HG03460 (cell line): ENCODE results near the gene CXCL11.
"Not testable (repeated sequence)": the region's sequence is repeated elsewhere in the genome, so short reads cannot be mapped to it uniquely, and the experiment has no call there.

ENCODE experiments used
- ATAC-seq: cut with Tn5 transposase; IDR thresholded peaks from one replicate; pipeline ENCODE4 v1.9.1; 2021; ENCODE audit not compliant: unreplicated experiment

Gene CXCL11

GRCh38 chr4:76002176-76002575, 33.7 kb downstream of the CXCL11 start:
- ATAC-seq, result no peak

GRCh38 chr4:76001700-76002099, 34.2 kb downstream of the CXCL11 start:
- no peak for ATAC-seq

- ATAC-seq, result no peak
Observed at GRCh38 chr4:76000279-76000678, 35.6 kb downstream of the CXCL11 start.

GRCh38 chr4:75998525-75999147, 37.2 kb downstream of the CXCL11 start:
- not testable (repeated sequence) for ATAC-seq

GRCh38 chr4:75997946-75998345, 37.9 kb downstream of the CXCL11 start:
- ATAC-seq, result no peak

GRCh38 chr4:75997081-75997480, 38.8 kb downstream of the CXCL11 start:
- no peak for ATAC-seq

GRCh38 chr4:75995727-75996126, 40.1 kb downstream of the CXCL11 start:
- ATAC-seq, result no peak

- no peak for ATAC-seq
Observed at GRCh38 chr4:75992462-75992861, 43.4 kb downstream of the CXCL11 start.

- no peak for ATAC-seq
Observed at GRCh38 chr4:75989846-75990528, 45.9 kb downstream of the CXCL11 start.

GRCh38 chr4:75985116-75985515, 50.8 kb downstream of the CXCL11 start:
- ATAC-seq, result no peak
